ENCODE results near the gene TMPRSS13.
"Not testable (repeated sequence)": the region's sequence is repeated elsewhere in the genome, so short reads cannot be mapped to it uniquely, and the experiment has no call there.

The TMPRSS13 gene

GRCh38 chr11:117872975-117873827 lies 56.0 kb downstream of the TMPRSS13 start:
- DNase-seq (ENCODE audit: low read depth, low spot score) = no peak

GRCh38 chr11:117872420-117872961 lies 56.7 kb downstream of the TMPRSS13 start:
- DNase-seq (ENCODE audit: low read depth, low spot score) = no peak

GRCh38 chr11:117871784-117872183 lies 57.4 kb downstream of the TMPRSS13 start:
- no peak for DNase-seq (ENCODE audit: low read depth, low spot score)

GRCh38 chr11:117871160-117871559 lies 58.0 kb downstream of the TMPRSS13 start:
- DNase-seq (ENCODE audit: low read depth, low spot score) = no peak

- no peak for DNase-seq (ENCODE audit: low read depth, low spot score)
Measured at GRCh38 chr11:117870103-117870952, 58.9 kb downstream of the TMPRSS13 start.

- no peak for DNase-seq (ENCODE audit: low read depth, low spot score)
Measured at GRCh38 chr11:117869604-117870003, 59.6 kb downstream of the TMPRSS13 start.

- DNase-seq (ENCODE audit: low read depth, low spot score) = no peak
Measured at GRCh38 chr11:117868815-117869561, 60.2 kb downstream of the TMPRSS13 start.

GRCh38 chr11:117868088-117868487 lies 61.1 kb downstream of the TMPRSS13 start:
- DNase-seq (ENCODE audit: low read depth, low spot score) = no peak

- no peak for DNase-seq (ENCODE audit: low read depth, low spot score)
Measured at GRCh38 chr11:117866526-117866925, 62.7 kb downstream of the TMPRSS13 start.

- not testable (repeated sequence) for DNase-seq (ENCODE audit: low read depth, low spot score)
Measured at GRCh38 chr11:117865546-117865945, 63.7 kb downstream of the TMPRSS13 start.

- no peak for DNase-seq (ENCODE audit: low read depth, low spot score)
Measured at GRCh38 chr11:117863383-117863782, 65.8 kb downstream of the TMPRSS13 start.

GRCh38 chr11:117862753-117863152 lies 66.4 kb downstream of the TMPRSS13 start:
- DNase-seq (ENCODE audit: low read depth, low spot score) = no peak

GRCh38 chr11:117862019-117862725 lies 67.0 kb downstream of the TMPRSS13 start:
- no peak for DNase-seq (ENCODE audit: low read depth, low spot score)

- no peak for DNase-seq (ENCODE audit: low read depth, low spot score)
Measured at GRCh38 chr11:117861151-117862018, 67.8 kb downstream of the TMPRSS13 start.

GRCh38 chr11:117860139-117860538 lies 69.1 kb downstream of the TMPRSS13 start:
- DNase-seq (ENCODE audit: low read depth, low spot score) = no peak

- DNase-seq (ENCODE audit: low read depth, low spot score) = no peak
Measured at GRCh38 chr11:117859488-117860112, 69.6 kb downstream of the TMPRSS13 start.

- DNase-seq (ENCODE audit: low read depth, low spot score) = no peak
Measured at GRCh38 chr11:117859061-117859460, 70.1 kb downstream of the TMPRSS13 start.

- no peak for DNase-seq (ENCODE audit: low read depth, low spot score)
Measured at GRCh38 chr11:117857734-117858414, 71.3 kb downstream of the TMPRSS13 start.
